Sciatic nerve (tissue), 2 donors: ENCODE data around the gene GNLY. TPM values are rescaled to one million over a fixed set of nuclear protein-coding genes. Genes with fewer than 3 reads are reported as not detected.

Experiments
- ATAC-seq: fragments of 200-7000 bp; cut with Tn5 transposase; one replicate; pipeline ENCODE4 v1.9.1; 2020; ENCODE audit warnings: mild to moderate bottlenecking, moderate library complexity
- DNase-seq: peaks from one replicate; pipeline ENCODE4 v3.0.0-alpha.2; 2020; ENCODE audit warnings: low spot score
- intact Hi-C: fragments of 100-400 bp; cut with DNase I; formaldehyde crosslinking; loops from one replicate; pipeline ENCODE4 v1.14.2; 2022
- total RNA-seq: library from RNA; stranded (reverse); fragmentation: NEBNext Ultra II Directional; extraction: Animal tissue kit (Norgen Biotek cat#: 25700); gene quantifications from one replicate; pipeline ENCODE4 v1.2.1, GENCODE V29; 2021
- donor health status: DM: no; HTN: no; CAD: no.
- donor health status: DM: no; HTN: no; CAD: no.

GNLY gene
- total RNA-seq, 1 donor from 2014 or later = 8.4 TPM

- no peak for ATAC-seq
- no peak for DNase-seq
- intact Hi-C loops = loop anchor here (10.0 kb wide), 2 partner anchors 83 to 357 kb away; no protein-coding TSS in a partner anchor
Measured at GRCh38 chr2:85718009-85718391, 23.8 kb downstream of the GNLY start.

DNA sequence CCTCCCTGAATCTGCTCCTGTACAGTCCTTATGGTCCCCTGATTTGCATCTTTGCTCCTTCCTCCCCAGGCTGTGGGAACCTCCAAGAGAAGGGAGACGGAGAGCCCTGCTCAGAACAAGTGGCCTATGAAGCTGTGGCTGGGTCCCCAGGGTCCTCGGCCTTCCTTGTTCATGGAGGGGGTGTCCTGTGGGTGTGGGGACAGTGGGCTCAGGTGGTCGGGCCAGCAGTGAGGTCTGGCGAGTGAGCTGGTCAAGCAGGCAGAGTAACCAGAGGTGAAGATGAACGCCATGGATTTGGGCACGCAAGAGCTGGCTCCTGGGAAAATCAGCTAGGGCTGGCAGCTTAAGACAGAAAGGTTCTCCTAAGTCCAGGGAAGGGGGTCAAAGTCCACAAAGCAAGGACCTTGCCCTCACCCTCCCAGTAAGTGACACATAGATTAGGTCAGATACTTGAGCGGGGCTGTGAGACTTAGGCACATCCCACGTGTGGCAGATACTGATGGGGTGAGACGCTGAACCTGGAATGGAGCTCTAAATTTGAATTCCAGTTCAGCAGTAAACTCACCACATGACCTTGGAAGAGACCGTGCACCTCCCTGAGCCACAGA lies 24.8 kb downstream of the GNLY start:
- intact Hi-C loops = loop anchor here (10.0 kb wide), 2 partner anchors 84 to 356 kb away; no protein-coding TSS in a partner anchor
- ATAC-seq = no peak

GRCh38 chr2:85719609-85720240 lies 25.6 kb downstream of the GNLY start:
- DNase-seq (no peak), ATAC-seq (no peak)
- intact Hi-C loops = loop anchor here (10.0 kb wide), 2 partner anchors 85 to 355 kb away; no protein-coding TSS in a partner anchor

More for the DNA sequence above, 24.8 kb downstream of the GNLY start:
- no peak for DNase-seq

DNA sequence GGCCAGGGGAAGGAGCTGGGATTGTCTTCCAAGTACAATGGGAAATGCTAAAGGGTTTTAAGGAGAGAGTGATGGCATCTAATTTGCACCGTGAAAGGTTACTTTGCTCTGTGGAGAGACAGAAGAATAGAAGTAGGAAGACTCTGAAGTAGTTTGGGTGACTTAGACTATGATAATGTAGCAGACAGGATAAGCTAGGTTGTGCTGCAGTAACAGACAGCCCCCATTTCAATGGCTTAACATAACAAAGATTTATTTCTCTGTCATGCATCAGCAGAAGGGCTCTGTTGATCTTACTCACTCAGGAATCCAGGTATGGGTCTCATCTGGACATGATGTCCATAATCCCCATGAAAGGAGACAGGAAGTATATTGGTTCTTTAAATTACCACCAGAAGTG lies 26.4 kb downstream of the GNLY start:
- intact Hi-C loops = no loop called here
- ATAC-seq (no peak), DNase-seq (no peak)

- intact Hi-C loops = no loop called here
- DNase-seq = no peak
- no peak for ATAC-seq
Measured at GRCh38 chr2:85721641-85722040, 27.5 kb downstream of the GNLY start.

GRCh38 chr2:85722519-85722918 lies 28.4 kb downstream of the GNLY start:
- ATAC-seq = no peak

DNA sequence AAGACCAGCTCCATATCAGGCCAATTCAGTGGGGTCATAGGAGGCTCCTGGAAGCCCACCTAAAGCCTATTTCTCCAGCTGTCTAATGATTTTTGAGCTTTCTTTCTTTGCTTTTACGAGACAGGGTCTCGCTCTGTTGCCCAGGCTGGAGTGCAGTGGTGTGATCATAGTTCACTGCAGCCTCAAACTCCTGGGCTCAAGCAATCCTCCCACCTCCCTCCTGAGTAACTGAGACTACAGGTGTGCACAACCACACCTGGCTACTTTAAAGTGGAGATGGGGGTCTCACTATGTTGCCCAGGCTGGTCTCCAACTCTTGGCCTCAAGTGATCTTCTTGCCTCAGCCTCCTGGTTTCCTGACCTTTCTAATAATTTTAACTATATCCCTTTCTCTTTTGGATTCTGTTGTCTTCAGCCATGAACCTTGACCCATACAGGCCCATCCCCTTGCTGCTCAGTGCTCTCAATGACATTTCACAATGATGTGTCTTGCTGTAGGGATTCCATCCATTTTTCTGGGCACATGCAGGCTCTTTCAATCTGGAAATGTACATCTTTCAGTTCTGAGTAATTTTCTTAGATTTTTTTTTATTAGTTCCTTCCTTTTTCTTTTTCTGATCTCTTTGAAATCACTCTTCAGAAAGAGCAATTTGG lies 29.7 kb downstream of the GNLY start:
- intact Hi-C loops = no loop called here
- no peak for DNase-seq
- ATAC-seq = no peak

More at GRCh38 chr2:85722519-85722918, 28.4 kb downstream of the GNLY start:
- DNase-seq = no peak
- intact Hi-C loops = no loop called here

GRCh38 chr2:85724731-85725181 lies 30.6 kb downstream of the GNLY start:
- DNase-seq (no peak), ATAC-seq (no peak)
- intact Hi-C loops = no loop called here

DNA sequence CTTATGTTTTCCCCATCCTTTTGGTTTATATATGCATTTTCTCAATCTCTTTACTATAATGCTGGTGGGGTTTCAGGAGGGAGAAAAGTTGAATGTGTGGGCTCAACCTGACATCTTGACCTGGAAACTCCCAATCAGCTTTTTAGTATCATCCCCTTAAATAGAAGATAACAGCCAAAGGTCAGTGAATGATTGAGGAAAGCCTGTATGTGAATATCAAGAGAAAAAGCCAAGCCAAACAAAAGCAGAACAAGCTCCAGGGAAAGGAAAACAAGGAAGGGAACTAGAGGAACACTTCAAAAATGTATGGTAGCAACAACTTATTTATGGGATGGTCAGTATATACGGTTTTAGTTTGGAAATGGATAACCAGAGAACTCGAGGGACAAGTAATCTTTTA lies 31.3 kb downstream of the GNLY start:
- intact Hi-C loops = no loop called here
- no peak for DNase-seq
- no peak for ATAC-seq

- ATAC-seq (no peak), DNase-seq (no peak)
- intact Hi-C loops = no loop called here
Measured at GRCh38 chr2:85727798-85728197, 33.6 kb downstream of the GNLY start.

- DNase-seq (no peak), ATAC-seq (no peak)
- intact Hi-C loops = no loop called here
Measured at GRCh38 chr2:85728342-85728741, 34.2 kb downstream of the GNLY start.

DNA sequence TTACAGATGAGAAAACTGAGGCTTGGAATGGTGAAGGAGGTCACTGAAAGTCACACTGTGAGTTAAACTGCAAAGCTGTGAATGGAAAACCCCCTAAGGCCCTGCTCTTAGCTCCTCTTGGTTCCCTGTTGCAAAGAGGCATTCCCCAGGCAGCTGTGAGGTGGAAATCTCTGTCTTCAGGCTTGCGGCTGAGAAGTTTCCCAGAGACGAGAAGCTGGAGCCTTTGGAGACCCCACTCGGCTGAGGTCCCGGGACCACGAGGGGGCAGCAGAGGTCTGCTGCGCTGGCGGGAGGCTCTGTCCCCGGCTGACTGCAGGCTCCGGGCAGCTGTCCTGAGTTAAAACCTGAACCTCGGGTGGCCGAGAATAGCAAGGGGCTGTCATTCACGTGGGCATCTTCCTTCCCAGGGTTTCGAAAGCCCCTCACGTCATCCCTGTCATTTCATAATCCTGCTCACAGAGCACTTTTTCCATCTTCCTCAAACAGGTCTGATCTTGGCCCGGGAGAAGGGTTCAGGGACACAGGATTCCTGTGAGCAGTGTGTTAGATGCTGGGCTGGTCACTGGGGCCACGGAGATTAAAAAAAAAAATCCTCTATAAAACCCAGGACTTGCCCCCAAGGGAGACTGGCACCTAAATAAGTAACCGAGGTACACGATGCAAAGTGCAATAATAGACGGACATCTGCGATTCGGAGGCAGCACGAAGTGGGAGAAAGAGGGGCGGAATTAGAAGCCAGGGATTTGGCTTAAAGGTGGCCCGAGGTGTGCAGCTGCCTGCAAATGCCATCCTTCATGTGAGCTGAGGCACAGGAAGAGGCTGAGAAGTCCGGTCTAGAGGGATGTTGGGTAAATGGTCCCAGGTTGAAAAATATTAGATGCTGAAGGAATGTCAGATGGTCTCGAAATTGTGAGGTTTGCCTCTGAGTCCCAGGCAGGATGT lies 35.0 kb downstream of the GNLY start:
- DNase-seq = peak; percentile 96
- peak; percentile 91 for ATAC-seq
- intact Hi-C loops = no loop called here

- DNase-seq (no peak), ATAC-seq (no peak)
- intact Hi-C loops = loop anchor here (5.0 kb wide), 1 partner anchor 82 kb away; no protein-coding TSS in a partner anchor
Measured at GRCh38 chr2:85729825-85730510, 35.8 kb downstream of the GNLY start.

- ATAC-seq (no peak), DNase-seq (no peak)
- intact Hi-C loops = loop anchor here (5.0 kb wide), 1 partner anchor 82 kb away; no protein-coding TSS in a partner anchor
Measured at GRCh38 chr2:85730686-85731230, 36.6 kb downstream of the GNLY start.

- intact Hi-C loops = loop anchor here (5.0 kb wide), 1 partner anchor 81 kb away; no protein-coding TSS in a partner anchor
- ATAC-seq (no peak), DNase-seq (no peak)
Measured at GRCh38 chr2:85731606-85732005, 37.4 kb downstream of the GNLY start.

GRCh38 chr2:85732467-85733120 lies 38.4 kb downstream of the GNLY start:
- DNase-seq (no peak), ATAC-seq (peak; percentile 20)
- intact Hi-C loops = loop anchor here (5.0 kb wide), 1 partner anchor 80 kb away; no protein-coding TSS in a partner anchor
